ENCODE data around the gene TNIP1.
A peak's percentile ranks its signal among the peaks of the same experiment; 100 is the strongest.

DNA sequence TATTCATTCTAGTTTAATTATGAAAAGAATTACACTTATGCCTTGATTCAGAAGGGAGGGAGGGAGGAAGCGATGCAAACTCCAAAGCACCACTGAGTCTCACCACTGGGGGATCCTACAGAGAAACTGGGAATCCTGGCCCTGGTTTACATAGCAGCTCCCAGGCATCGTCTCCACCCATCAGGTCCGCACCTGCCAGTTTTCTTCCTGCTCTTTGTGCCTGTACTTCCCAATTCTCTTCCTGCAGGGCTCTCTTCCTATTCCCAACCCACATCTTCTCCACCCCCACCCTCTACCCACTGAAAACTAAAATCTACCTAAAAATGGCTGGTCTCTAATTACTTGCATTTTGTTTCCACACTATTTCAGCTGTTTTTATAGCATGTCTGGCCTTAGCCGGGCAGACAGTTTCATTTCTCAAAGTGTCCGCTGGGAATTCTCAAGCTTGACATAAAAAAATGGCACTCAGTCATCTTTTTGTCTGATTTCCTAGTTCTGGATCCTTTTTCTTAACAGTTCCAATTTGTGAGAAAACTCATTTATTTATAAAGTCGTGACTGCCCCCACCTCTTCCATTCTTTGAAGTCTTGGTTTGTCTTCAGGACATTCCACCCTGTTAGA is 1.6 kb upstream of the TNIP1 start:
- TF ChIP-seq CTCF (IDR thresholded peaks at IDR 0.05): peak in 1 of 4 experiments; percentile 35
- TF ChIP-seq POLR2A (IDR thresholded peaks at IDR 0.05): no peak
- TF ChIP-seq POLR2AphosphoS5 (IDR thresholded peaks at IDR 0.05): no peak

Data from sigmoid colon (tissue), 4 donors.